H1 (cell line): ENCODE measurements around the gene ZMYND15.

Source experiments
- CHD1 ChIP-seq: IDR thresholded peaks from 2 replicates; pipeline ENCODE4 v1.6.1; 2012; ENCODE audit warnings: low read depth, low read length, improper control_type of control experiment
- CTCF ChIP-seq, 3 experiments: IDR thresholded peaks; 1 replicate in 2 of 3; 2 replicates in 1 of 3; pipeline versions ENCODE4 v1.5.1 to v1.6.1; 2011; ENCODE audit warnings: low read length in 3 of 3, mild to moderate bottlenecking in 3 of 3, inconsistent platforms in 2 of 3, low read depth in 1 of 3, moderate library complexity in 1 of 3; ENCODE audit not compliant: insufficient read depth in 1 of 3; ENCODE audit errors: control extremely low read depth in 1 of 3
- EP300 ChIP-seq, 2 experiments: IDR thresholded peaks; 1 replicate in 1 of 2; 2 replicates in 1 of 2; pipeline ENCODE4 v1.6.1; 2011 to 2012; ENCODE audit warnings: low read depth in 2 of 2, low read length in 2 of 2, mild to moderate bottlenecking in 2 of 2, borderline replicate concordance in 1 of 2, inconsistent platforms in 1 of 2, moderate library complexity in 1 of 2
- GABPA ChIP-seq: IDR thresholded peaks from 2 replicates; pipeline ENCODE4 v1.6.1; 2011; ENCODE audit warnings: mild to moderate bottlenecking, low read length, moderate library complexity, borderline replicate concordance; ENCODE audit not compliant: insufficient read depth
- RXRA ChIP-seq: IDR thresholded peaks from 2 replicates; pipeline ENCODE4 v1.6.1; 2011; ENCODE audit warnings: low read depth, mild to moderate bottlenecking, low read length, moderate library complexity; ENCODE audit not compliant: insufficient read depth
- SP1 ChIP-seq: IDR thresholded peaks from 2 replicates; pipeline ENCODE4 v1.6.1; 2011; ENCODE audit warnings: low read depth, low read length
- SUZ12 ChIP-seq: fragments of 200-600 bp; sonication (generic); IDR thresholded peaks from 2 replicates; pipeline ENCODE4 v1.6.1; 2012; ENCODE audit warnings: mild to moderate bottlenecking, inconsistent platforms, low read length, moderate library complexity, mixed read lengths
- TBP ChIP-seq: IDR thresholded peaks from 2 replicates; pipeline ENCODE4 v1.6.1; 2011; ENCODE audit warnings: low read depth, low read length, improper control_type of control experiment
- YY1 ChIP-seq: IDR thresholded peaks from 2 replicates; pipeline ENCODE4 v1.6.1; 2011; ENCODE audit warnings: low read depth, mild to moderate bottlenecking, low read length

GRCh38 chr17:4739122-4740024, at the start of gene ZMYND15, which contains the start of gene CXCL16:
- TF ChIP-seq TBP, result no peak
- TF ChIP-seq GABPA, result no peak
- TF ChIP-seq SP1, result no peak
- TF ChIP-seq EP300 (IDR thresholded peaks at IDR 0.05; ENCODE audit: borderline replicate concordance in 1 of 2, low read depth in 2 of 2, low read length in 2 of 2), result no peak
- TF ChIP-seq RXRA, result no peak
- TF ChIP-seq CTCF (IDR thresholded peaks at IDR 0.05; ENCODE audit: control extremely low read depth in 1 of 3, insufficient read depth in 1 of 3, low read depth in 1 of 3, low read length in 3 of 3), result no peak
- no peak for TF ChIP-seq YY1
- peak; percentile 90 for TF ChIP-seq SUZ12
- no peak for TF ChIP-seq CHD1
